HCT116 (cell line): ENCODE measurements around the gene ST14. TPM values are rescaled to one million over a fixed set of nuclear protein-coding genes. Genes with fewer than 3 reads are reported as not detected.

ENCODE experiments used
- ATAC-seq: fragments of 200-7000 bp; cut with Tn5 transposase; 2 replicates; pipeline ENCODE4 v1.9.1; 2020; ENCODE audit warnings: mild to moderate bottlenecking, moderate library complexity
- BruUV-seq: library from RNA; stranded (reverse); fragments of 400-500 nt; replicated peaks from 2 replicates; lab custom pipeline; 2021; lab: Mats Ljungman, UMichigan
- CTCF ChIA-PET: fragments of 300-600 bp; sonication (Branson Sonifier 250); formaldehyde crosslinking; loops from one replicate; lab custom pipeline; 2021; ENCODE audit warnings: antibody characterized with exemption; lab: Charles Lee
- POLR2A ChIA-PET: fragments of 300-600, 350-600 bp; sonication (Branson Sonifier 250); formaldehyde crosslinking; loops from one replicate; lab custom pipeline; 2021; ENCODE audit warnings: antibody characterized with exemption; lab: Charles Lee
- RAD21 ChIA-PET, 2 experiments: fragments of 300-600 bp; sonication (Branson Sonifier 250); formaldehyde crosslinking; loops; one replicate each; lab custom pipeline; 2023; ENCODE audit warnings: low total read pairs in 2 of 2; ENCODE audit not compliant: uncharacterized antibody in 2 of 2, unreplicated experiment in 2 of 2, low non-redundant PET in 1 of 2; lab: Charles Lee
- DNase-seq: peaks from one replicate; pipeline ENCODE4 v3.0.0-alpha.2; 2010; ENCODE audit warnings: low read depth, low spot score
- H2AFZ ChIP-seq: fragments of 200-600 bp; shearing (Covaris generic), sonication (generic); 2 replicates; pipeline ENCODE4 v1.6.1; 2017; ENCODE audit warnings: low read depth, mixed run types, mixed read lengths, antibody characterized with exemption, low read length; ENCODE audit not compliant: poor library complexity, severe bottlenecking
- H3K27ac ChIP-seq: 2 replicates; pipeline ENCODE4 v1.5.1; 2012; ENCODE audit warnings: low read depth, low read length
- H3K27me3 ChIP-seq: fragments of 200-600 bp; sonication (generic); 2 replicates; pipeline ENCODE4 v1.6.1; 2016; ENCODE audit warnings: mixed run types, low read length, mixed read lengths; ENCODE audit not compliant: insufficient read depth
- H3K36me3 ChIP-seq, 2 experiments: fragments of 200-500 bp in 1 of 2; fragments of 200-600 bp in 1 of 2; sonication (Bioruptor generic) in 1 of 2; sonication (generic) in 1 of 2; 2 replicates each; pipeline versions ENCODE4 v1.5.1 to v1.6.1; 2014 to 2016; ENCODE audit warnings: low read length in 2 of 2, inconsistent platforms in 1 of 2, mixed read lengths in 1 of 2, mixed run types in 1 of 2; ENCODE audit not compliant: insufficient read depth in 2 of 2, control insufficient read depth in 1 of 2
- H3K4me1 ChIP-seq, 2 experiments: fragments of 200-600 bp in 1 of 2; sonication (generic) in 1 of 2; 2 replicates each; pipeline versions ENCODE4 v1.5.1 to v1.6.1; 2012 to 2017; ENCODE audit warnings: low read length in 2 of 2, inconsistent platforms in 1 of 2, mild to moderate bottlenecking in 1 of 2, mixed read lengths in 1 of 2, mixed run types in 1 of 2, moderate library complexity in 1 of 2; ENCODE audit not compliant: insufficient read depth in 2 of 2, control insufficient read depth in 1 of 2
- H3K4me2 ChIP-seq: fragments of 200-600 bp; sonication (generic); 2 replicates; pipeline ENCODE4 v1.6.1; 2017; ENCODE audit warnings: mixed run types, low read length, mixed read lengths
- H3K4me3 ChIP-seq, 2 experiments: fragments of 200-600 bp in 1 of 2; sonication (generic) in 1 of 2; replicated peaks in 1 of 2; 2 replicates each; pipeline ENCODE4 v1.5.1; 2011 to 2016; ENCODE audit warnings: low read length in 2 of 2, control low read depth in 1 of 2, low read depth in 1 of 2, mild to moderate bottlenecking in 1 of 2, mixed read lengths in 1 of 2, mixed run types in 1 of 2
- H3K79me2 ChIP-seq: fragments of 200-600 bp; sonication (generic); 2 replicates; pipeline ENCODE4 v1.6.1; 2017; ENCODE audit warnings: mild to moderate bottlenecking, mixed run types, low read length, moderate library complexity, mixed read lengths; ENCODE audit not compliant: insufficient read depth
- H3K9ac ChIP-seq: fragments of 200-600 bp; sonication (generic); 2 replicates; pipeline ENCODE4 v1.6.1; 2016; ENCODE audit warnings: low read length, mixed read lengths
- H3K9me2 ChIP-seq: fragments of 200-600 bp; sonication (generic), shearing (Covaris generic); 2 replicates; pipeline ENCODE4 v1.6.1; 2017; ENCODE audit warnings: mixed run types, mild to moderate bottlenecking, moderate library complexity; ENCODE audit not compliant: insufficient read depth
- H3K9me3 ChIP-seq, 2 experiments: fragments of 200-500 bp in 1 of 2; fragments of 200-600 bp in 1 of 2; sonication (Bioruptor generic) in 1 of 2; sonication (generic) in 1 of 2; 2 replicates each; pipeline ENCODE4 v1.6.1; 2014 to 2017; ENCODE audit warnings: low read length in 2 of 2, mixed read lengths in 2 of 2, inconsistent platforms in 1 of 2, low read depth in 1 of 2, mild to moderate bottlenecking in 1 of 2, mixed run types in 1 of 2, moderate library complexity in 1 of 2; ENCODE audit not compliant: control insufficient read depth in 1 of 2, insufficient read depth in 1 of 2
- H4K20me1 ChIP-seq: fragments of 200-600 bp; sonication (generic), shearing (Covaris generic); 2 replicates; pipeline ENCODE4 v1.6.1; 2017; ENCODE audit warnings: mixed run types, mild to moderate bottlenecking, moderate library complexity; ENCODE audit not compliant: insufficient read depth
- CBX3 ChIP-seq: IDR thresholded peaks from 2 replicates; pipeline ENCODE4 v1.6.1; 2012; ENCODE audit warnings: low read depth
- CEBPB ChIP-seq: IDR thresholded peaks from 2 replicates; pipeline ENCODE4 v1.6.1; 2012; ENCODE audit warnings: low read depth
- EGR1 ChIP-seq: IDR thresholded peaks from 2 replicates; pipeline ENCODE4 v1.6.1; 2012; ENCODE audit warnings: low read depth
- ELF1 ChIP-seq: IDR thresholded peaks from 2 replicates; pipeline ENCODE4 v1.6.1; 2012; ENCODE audit warnings: low read depth, borderline replicate concordance
- EZH2phosphoT487 ChIP-seq: fragments of 200-600 bp; IDR thresholded peaks from 2 replicates; pipeline ENCODE4 v1.6.1; 2018; ENCODE audit warnings: antibody characterized with exemption, borderline replicate concordance
- JUND ChIP-seq: IDR thresholded peaks from 2 replicates; pipeline ENCODE4 v1.6.1; 2012
- MAX ChIP-seq: IDR thresholded peaks from 2 replicates; pipeline ENCODE4 v1.6.1; 2012
- POLR2A ChIP-seq: IDR thresholded peaks from 2 replicates; pipeline ENCODE4 v1.7.0; 2011; ENCODE audit warnings: borderline replicate concordance; ENCODE audit not compliant: insufficient read depth, insufficient read length; ENCODE audit errors: extremely low read depth
- POLR2AphosphoS5 ChIP-seq: IDR thresholded peaks from 2 replicates; pipeline ENCODE4 v1.6.1; 2011; ENCODE audit warnings: mild to moderate bottlenecking, low read depth, low read length, moderate library complexity
- SIN3A ChIP-seq: IDR thresholded peaks from 2 replicates; pipeline ENCODE4 v1.6.1; 2012; ENCODE audit warnings: low read depth
- TCF7L2 ChIP-seq: IDR thresholded peaks from 2 replicates; pipeline ENCODE4 v1.7.0; 2011; ENCODE audit warnings: borderline replicate concordance, inconsistent platforms; ENCODE audit not compliant: insufficient read depth, insufficient read length; ENCODE audit errors: extremely low read depth
- YY1 ChIP-seq: IDR thresholded peaks from 2 replicates; pipeline ENCODE4 v1.6.1; 2011; ENCODE audit warnings: low read length, low read depth, moderate library complexity, mild to moderate bottlenecking; ENCODE audit not compliant: insufficient replicate concordance; ENCODE audit errors: extremely low read depth
- intact Hi-C: fragments of 100-400 bp; cut with micrococcal nuclease; formaldehyde crosslinking; loops from 2 replicates; pipeline ENCODE4 v1.10.0; 2022
- total RNA-seq: library from RNA; stranded (reverse); gene quantifications from one replicate; pipeline ENCODE4 v1.2.1, GENCODE V29; 2021; ENCODE audit not compliant: unreplicated experiment
- TF ChIP-seq, protein P1 (sequence below): IDR thresholded peaks from 2 replicates; pipeline ENCODE4 v1.6.1; 2011; ENCODE audit warnings: mild to moderate bottlenecking, low read length, moderate library complexity; ENCODE audit not compliant: insufficient replicate concordance; ENCODE audit errors: extremely low read depth

Gene ST14
- total RNA-seq, 1 experiment from 2014 or later: 107 TPM

DNA sequence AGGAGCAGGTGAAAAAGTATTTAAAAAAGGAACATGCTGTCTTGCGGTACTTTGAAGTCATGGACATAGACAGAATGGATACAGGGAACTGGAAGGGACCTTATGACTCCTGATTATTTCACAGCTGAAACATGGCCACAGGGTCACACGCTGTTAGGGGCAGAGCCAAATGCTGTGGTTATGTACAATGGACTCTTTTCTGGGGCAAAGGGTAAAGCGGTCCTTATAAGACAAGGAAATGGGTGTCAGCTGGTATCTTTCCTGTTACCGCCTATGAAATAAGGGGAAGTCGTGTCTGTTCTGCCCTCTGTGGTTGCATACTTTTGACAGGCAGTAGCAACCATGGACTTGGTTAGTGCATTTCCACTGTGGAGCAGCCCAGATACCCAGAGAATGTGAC lies 12.8 kb upstream of the ST14 start:
- H3K4me3 ChIP-seq: peak overlapping the region in 1 of 2 experiments; percentile 12; a peak in 1 of 4 replicates
- H3K4me1 ChIP-seq: peaks cover 31 to 41% of the 10 kb centered on the region in 2 experiments
- H3K4me2 ChIP-seq: peak overlapping the region; percentile 69

GRCh38 chr11:130148796-130149326 lies 10.7 kb upstream of the ST14 start:
- Histone ChIP-seq H3K4me2 (no peak overlapping the region), H3K9me2 (no peaks in the 10 kb centered on the region), H3K27me3 (no peaks in the 10 kb centered on the region)
- no peak for TF ChIP-seq CEBPB
- TF ChIP-seq ELF1: no peak
- no peak for TF ChIP-seq CBX3
- no peak for TF ChIP-seq POLR2A
- no peak for TF ChIP-seq MAX
- no peak for TF ChIP-seq JUND
- no peak for TF ChIP-seq POLR2AphosphoS5
- TF ChIP-seq SIN3A: no peak
- TF ChIP-seq EZH2phosphoT487: no peak
- TF ChIP-seq, all 23 proteins: peak for 0
- no peak overlapping the region for H2AFZ ChIP-seq
- peaks cover 31 to 41% of the 10 kb centered on the region in 2 experiments for H3K4me1 ChIP-seq
- intact Hi-C loops: no loop called here
- RAD21 ChIA-PET: no interaction called here
- H3K27ac ChIP-seq: no peak overlapping the region
- ATAC-seq (no peak), DNase-seq (no peak)
- BruUV-seq: no TSS peak
- H3K79me2 ChIP-seq: no peaks in the 10 kb centered on the region
- CTCF ChIA-PET: no interaction called here
- no peak overlapping the region for H3K9ac ChIP-seq
- H4K20me1 ChIP-seq: peaks cover 6% of the 10 kb centered on the region; the same call in 1 of the 2 replicates
- peaks cover 0 to 13% of the 10 kb centered on the region in 2 experiments; a peak in 2 of 4 replicates for H3K36me3 ChIP-seq
- no peak overlapping the region for H3K4me3 ChIP-seq
- no peaks in the 10 kb centered on the region for H3K9me3 ChIP-seq
- POLR2A ChIA-PET: no interaction called here

More for the DNA sequence above, 12.8 kb upstream of the ST14 start:
- Histone ChIP-seq H3K36me3 (peaks cover 0 to 20% of the 10 kb centered on the region in 2 experiments; a peak in 2 of 4 replicates), H2AFZ (no peak overlapping the region), H4K20me1 (peaks cover 6% of the 10 kb centered on the region; the same call in 1 of the 2 replicates), H3K9ac (peak overlapping the region; percentile 16; the same call in 1 of the 2 replicates), H3K9me2 (no peaks in the 10 kb centered on the region), H3K27ac (peak overlapping the region; percentile 63; the same call in 1 of the 2 replicates), H3K27me3 (no peaks in the 10 kb centered on the region), H3K9me3 (no peaks in the 10 kb centered on the region), H3K79me2 (no peaks in the 10 kb centered on the region)
- BruUV-seq: no TSS peak
- POLR2A ChIA-PET: interaction anchor here (1.1 kb wide), 2 partner anchors 11 to 144 kb away, joined by 4 to 5 read pairs; partner anchors contain the start of gene PRDM10
- RAD21 ChIA-PET: interaction anchor here (0.6 to 1.5 kb wide), 5 partner anchors 11 to 224 kb away, joined by 3 to 7 read pairs (median 3); no protein-coding TSS in a partner anchor
- no peak for DNase-seq
- ATAC-seq: peak; percentile 36
- intact Hi-C loops: loop anchor here (1.0 kb wide), 1 partner anchor 223 kb away; no protein-coding TSS in a partner anchor
- TF ChIP-seq YY1 (no peak), TCF7L2 (no peak), EGR1 (no peak)
- TF ChIP-seq, protein P1, sequence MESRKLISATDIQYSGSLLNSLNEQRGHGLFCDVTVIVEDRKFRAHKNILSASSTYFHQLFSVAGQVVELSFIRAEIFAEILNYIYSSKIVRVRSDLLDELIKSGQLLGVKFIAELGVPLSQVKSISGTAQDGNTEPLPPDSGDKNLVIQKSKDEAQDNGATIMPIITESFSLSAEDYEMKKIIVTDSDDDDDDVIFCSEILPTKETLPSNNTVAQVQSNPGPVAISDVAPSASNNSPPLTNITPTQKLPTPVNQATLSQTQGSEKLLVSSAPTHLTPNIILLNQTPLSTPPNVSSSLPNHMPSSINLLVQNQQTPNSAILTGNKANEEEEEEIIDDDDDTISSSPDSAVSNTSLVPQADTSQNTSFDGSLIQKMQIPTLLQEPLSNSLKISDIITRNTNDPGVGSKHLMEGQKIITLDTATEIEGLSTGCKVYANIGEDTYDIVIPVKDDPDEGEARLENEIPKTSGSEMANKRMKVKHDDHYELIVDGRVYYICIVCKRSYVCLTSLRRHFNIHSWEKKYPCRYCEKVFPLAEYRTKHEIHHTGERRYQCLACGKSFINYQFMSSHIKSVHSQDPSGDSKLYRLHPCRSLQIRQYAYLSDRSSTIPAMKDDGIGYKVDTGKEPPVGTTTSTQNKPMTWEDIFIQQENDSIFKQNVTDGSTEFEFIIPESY: no peak
- CTCF ChIA-PET: interaction anchor here (0.6 to 3.1 kb wide), 11 partner anchors 9 to 361 kb away, joined by 3 to 30 read pairs (median 4); no protein-coding TSS in a partner anchor
